ENCODE results near the gene TRIP4.
"Not testable (repeated sequence)": the region's sequence is repeated elsewhere in the genome, so short reads cannot be mapped to it uniquely, and the experiment has no call there.

Gene TRIP4

DNA sequence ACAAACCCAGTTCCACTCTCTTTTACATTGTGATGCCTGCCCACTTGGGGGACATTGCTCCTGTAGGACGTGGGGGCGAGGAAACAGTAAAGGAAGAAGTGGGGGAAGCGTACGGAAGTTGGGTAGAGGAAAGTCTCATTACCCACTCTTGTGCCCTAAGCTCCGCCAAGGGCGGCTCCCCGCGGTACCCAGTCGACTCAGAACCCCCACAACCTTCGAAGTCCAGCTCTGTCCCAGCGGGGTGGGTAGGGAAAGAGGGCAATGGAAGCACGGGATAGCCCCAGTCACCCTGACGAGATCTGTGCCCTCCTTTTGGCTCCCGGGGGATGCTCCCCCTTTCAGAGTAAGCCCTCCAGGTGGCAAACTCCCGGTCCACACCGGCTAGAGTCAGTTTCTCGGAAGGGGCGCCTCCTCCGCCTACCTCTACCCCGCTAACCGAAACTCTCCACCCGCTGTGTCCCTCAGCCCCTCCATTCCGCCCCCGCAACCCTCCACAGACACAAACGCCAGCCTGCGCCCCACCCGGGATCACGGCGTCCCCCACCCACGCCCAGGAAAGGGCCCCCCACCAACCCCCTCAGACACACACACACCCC lies 32.2 kb upstream of the TRIP4 start:
- 0 to 4% methylated on average over 4 to 10 of the region's 30 CpGs for WGBS, 2 experiments (ENCODE audit: insufficient coverage in 2 of 2)
- Histone ChIP-seq H3K4me3 (ENCODE audit: extremely low read depth, insufficient read depth, low read length, poor library complexity, severe bottlenecking) (peak overlapping the region; percentile 83), H3K36me3 (ENCODE audit: control insufficient read depth, insufficient read depth, low read length) (peaks cover 8% of the 10 kb centered on the region), H3K9me3 (ENCODE audit: control insufficient read depth, low read length) (no peaks in the 10 kb centered on the region), H3K27ac (ENCODE audit: low read depth, low read length, severe bottlenecking) (peak overlapping the region; percentile 63), H3K4me1 (ENCODE audit: control insufficient read depth, insufficient read depth, low read length, poor library complexity, severe bottlenecking) (no peaks in the 10 kb centered on the region)

DNA sequence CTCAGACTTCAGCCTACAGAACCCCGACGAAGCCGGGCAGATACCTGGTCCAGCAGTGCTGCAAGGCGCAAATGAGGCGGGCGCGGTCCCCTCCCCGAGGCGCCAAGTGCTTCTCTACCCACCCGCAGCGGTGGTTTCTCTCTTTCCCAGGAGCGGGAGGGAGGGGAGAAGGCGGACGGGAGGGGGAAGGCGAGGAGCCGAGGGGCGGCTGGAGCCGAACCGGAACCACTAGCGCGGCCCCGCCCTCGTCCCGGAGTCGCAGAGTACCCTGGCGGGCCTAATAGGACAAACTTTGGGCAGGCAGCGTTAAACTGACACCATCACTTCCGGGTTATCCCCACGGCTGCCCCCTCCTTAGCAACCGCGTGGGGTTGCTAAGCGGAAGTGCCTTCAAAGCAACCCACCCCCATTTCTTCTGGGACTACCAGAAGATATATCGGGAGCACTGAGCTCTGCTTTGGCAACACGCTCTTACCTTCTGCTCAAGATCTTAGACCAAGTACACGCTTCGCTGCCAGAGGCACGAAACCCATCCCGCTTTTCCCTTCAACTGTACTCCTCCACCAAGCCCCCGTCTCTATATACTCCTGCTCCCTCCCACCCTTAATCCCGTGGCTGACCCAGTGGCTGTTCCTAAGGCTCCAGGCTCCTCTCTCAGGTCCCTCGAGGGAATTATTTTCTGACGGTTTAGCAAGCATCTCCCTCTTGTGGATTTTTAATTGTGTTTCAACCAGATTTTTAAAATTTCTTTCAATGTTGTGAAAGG lies 31.5 kb upstream of the TRIP4 start, which contains the start of gene CSNK1G1:
TSS of gene CSNK1G1 (minus strand) at position 230 of the 766 bp plus-strand sequence. CDS start 55,674 bp downstream, outside the sequence.
- H3K4me1 ChIP-seq (ENCODE audit: control insufficient read depth, insufficient read depth, low read length, poor library complexity, severe bottlenecking): no peaks in the 10 kb centered on the region
- WGBS, 2 experiments (ENCODE audit: insufficient coverage in 2 of 2): 0 to 1% methylated on average over 18 to 26 of the region's 42 CpGs
- H3K27ac ChIP-seq (ENCODE audit: low read depth, low read length, severe bottlenecking): peak within 1 kb of the TSS; percentile 63
- H3K36me3 ChIP-seq (ENCODE audit: control insufficient read depth, insufficient read depth, low read length): peaks cover 8% of the 10 kb centered on the region
- peak within 1 kb of the TSS; percentile 83 for H3K4me3 ChIP-seq (ENCODE audit: extremely low read depth, insufficient read depth, low read length, poor library complexity, severe bottlenecking)
- no peaks in the 10 kb centered on the region for H3K9me3 ChIP-seq (ENCODE audit: control insufficient read depth, low read length)

DNA sequence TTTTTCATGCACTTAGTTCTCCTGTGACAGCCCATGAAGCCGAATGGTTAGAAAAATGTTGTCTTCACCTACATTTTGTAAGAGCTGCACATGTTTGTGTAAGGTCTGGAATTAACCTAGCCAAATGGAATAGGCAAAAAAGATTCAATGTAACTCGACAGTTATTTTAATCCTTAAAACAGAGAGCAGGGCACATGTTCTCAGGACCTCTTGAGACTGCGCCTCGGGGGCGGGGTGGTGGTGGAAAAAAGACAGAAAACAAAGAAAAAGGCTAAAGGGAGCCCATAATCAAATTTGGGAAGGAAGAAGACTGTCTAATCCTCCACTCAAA lies 31.0 kb upstream of the TRIP4 start:
- peak overlapping the region; percentile 83 for H3K4me3 ChIP-seq (ENCODE audit: extremely low read depth, insufficient read depth, low read length, poor library complexity, severe bottlenecking)
- peak overlapping the region; percentile 63 for H3K27ac ChIP-seq (ENCODE audit: low read depth, low read length, severe bottlenecking)
- no peaks in the 10 kb centered on the region for H3K4me1 ChIP-seq (ENCODE audit: control insufficient read depth, insufficient read depth, low read length, poor library complexity, severe bottlenecking)
- WGBS, 2 experiments (ENCODE audit: insufficient coverage in 2 of 2): 44 to 71% methylated on average over 2 to 4 of the region's 5 CpGs
- no peaks in the 10 kb centered on the region for H3K9me3 ChIP-seq (ENCODE audit: control insufficient read depth, low read length)
- peaks cover 9% of the 10 kb centered on the region for H3K36me3 ChIP-seq (ENCODE audit: control insufficient read depth, insufficient read depth, low read length)

DNA sequence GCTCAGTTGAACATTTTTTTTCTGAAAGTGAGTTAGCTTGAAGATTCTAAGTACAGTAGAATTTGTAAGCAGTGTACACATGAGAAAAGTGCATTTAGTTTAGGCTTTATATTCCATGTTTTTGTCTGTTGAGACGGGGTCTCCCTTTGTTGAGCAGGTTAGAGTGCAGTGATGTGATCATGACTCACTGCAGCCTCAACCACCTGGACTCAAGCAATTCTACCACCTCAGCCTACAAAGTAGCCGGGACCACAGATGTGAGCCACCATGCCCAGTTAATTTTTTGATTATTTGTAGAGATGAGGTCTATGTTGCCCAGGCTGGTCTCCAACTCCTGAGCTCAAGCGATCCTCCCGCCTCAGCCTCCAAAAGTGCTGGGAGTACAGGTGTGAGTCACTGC lies 26.4 kb upstream of the TRIP4 start:
- Histone ChIP-seq H3K4me3 (ENCODE audit: extremely low read depth, insufficient read depth, low read length, poor library complexity, severe bottlenecking) (no peak overlapping the region), H3K27ac (ENCODE audit: low read depth, low read length, severe bottlenecking) (no peak overlapping the region), H3K36me3 (ENCODE audit: control insufficient read depth, insufficient read depth, low read length) (peaks cover 18% of the 10 kb centered on the region), H3K4me1 (ENCODE audit: control insufficient read depth, insufficient read depth, low read length, poor library complexity, severe bottlenecking) (no peaks in the 10 kb centered on the region), H3K9me3 (ENCODE audit: control insufficient read depth, low read length) (no peaks in the 10 kb centered on the region)
- WGBS, 2 experiments (ENCODE audit: insufficient coverage in 2 of 2): 100% methylated on average over 2 of the region's 4 CpGs

DNA sequence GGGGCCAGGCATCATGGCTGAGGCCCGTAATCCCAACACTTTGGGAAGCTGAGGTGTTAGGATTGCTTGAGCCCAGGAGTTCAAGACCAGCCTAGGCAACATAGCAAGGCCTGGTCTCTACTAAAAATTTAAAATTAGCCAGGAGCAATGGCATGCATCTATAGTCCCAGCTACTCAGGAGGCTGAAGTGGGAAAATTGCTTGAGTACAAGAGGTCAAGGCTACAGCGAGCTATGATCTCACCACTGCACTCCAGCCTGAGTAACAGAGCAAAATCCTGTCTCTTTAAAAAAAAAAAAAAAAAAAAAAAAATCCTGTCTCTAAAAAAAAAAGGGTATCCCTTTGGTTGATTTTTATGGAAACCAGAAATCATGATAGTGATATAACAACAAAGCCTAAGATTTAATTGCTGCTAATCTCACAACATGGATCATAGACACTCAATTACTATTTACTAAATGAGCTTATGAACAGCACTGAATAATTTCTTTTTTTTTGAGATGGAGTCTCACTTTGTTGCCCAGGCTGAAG lies 18.5 kb upstream of the TRIP4 start:
- H3K9me3 ChIP-seq (ENCODE audit: control insufficient read depth, low read length): no peaks in the 10 kb centered on the region
- H3K4me1 ChIP-seq (ENCODE audit: control insufficient read depth, insufficient read depth, low read length, poor library complexity, severe bottlenecking): no peaks in the 10 kb centered on the region
- WGBS, 2 experiments (ENCODE audit: insufficient coverage in 2 of 2): 95 to 100% methylated on average over 1 to 2 of the region's 2 CpGs
- peaks cover 32% of the 10 kb centered on the region for H3K36me3 ChIP-seq (ENCODE audit: control insufficient read depth, insufficient read depth, low read length)
- no peak overlapping the region for H3K27ac ChIP-seq (ENCODE audit: low read depth, low read length, severe bottlenecking)
- no peak overlapping the region for H3K4me3 ChIP-seq (ENCODE audit: extremely low read depth, insufficient read depth, low read length, poor library complexity, severe bottlenecking)

DNA sequence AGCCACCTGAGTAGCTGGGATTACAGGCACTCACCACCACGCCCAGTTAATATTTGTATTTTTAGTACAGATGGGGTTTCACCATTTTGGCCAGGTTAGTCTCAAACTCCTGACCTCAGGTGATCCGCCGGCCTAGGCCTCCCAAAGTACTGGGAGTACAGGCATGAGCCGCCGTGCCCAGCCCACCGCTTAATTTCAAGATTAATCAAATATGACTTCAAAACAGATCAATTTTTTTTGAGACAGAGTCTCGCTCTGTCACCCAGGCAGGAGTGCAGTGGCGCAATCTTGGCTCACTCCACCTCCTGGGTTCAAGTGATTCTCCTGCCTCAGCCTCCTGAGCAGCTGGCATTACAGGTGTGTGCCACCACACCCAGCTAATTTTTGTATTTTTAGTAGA lies 16.3 kb upstream of the TRIP4 start:
- not testable (repeated sequence) for H3K9me3 ChIP-seq (ENCODE audit: control insufficient read depth, low read length); H3K4me3 ChIP-seq (ENCODE audit: extremely low read depth, insufficient read depth, low read length, poor library complexity, severe bottlenecking); H3K27ac ChIP-seq (ENCODE audit: low read depth, low read length, severe bottlenecking); H3K4me1 ChIP-seq (ENCODE audit: control insufficient read depth, insufficient read depth, low read length, poor library complexity, severe bottlenecking)
- H3K36me3 ChIP-seq (ENCODE audit: control insufficient read depth, insufficient read depth, low read length): peaks cover 52% of the 10 kb centered on the region
- WGBS, 2 experiments (ENCODE audit: insufficient coverage in 2 of 2): 90 to 97% methylated on average over 7 to 8 of the region's 8 CpGs

DNA sequence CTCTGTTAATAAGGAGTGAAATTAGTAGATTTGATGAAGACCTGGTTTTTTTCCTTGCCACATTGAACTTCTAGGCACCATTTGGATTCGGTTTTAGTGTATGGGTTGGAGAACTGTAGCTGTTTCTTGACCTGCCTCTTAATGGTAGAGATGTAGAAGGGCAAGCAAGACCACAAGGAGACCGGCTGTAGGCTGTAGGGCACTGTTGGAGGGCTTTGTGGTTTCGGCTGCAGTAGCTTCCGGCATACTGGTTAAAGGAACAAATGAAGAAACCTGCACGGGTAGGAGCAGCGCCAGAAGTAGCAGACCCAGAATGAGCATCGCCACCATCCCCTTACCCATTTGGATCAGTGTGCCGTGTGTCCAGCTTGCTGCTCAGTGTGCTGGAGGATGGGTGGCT lies 14.3 kb upstream of the TRIP4 start:
- peaks cover 54% of the 10 kb centered on the region for H3K36me3 ChIP-seq (ENCODE audit: control insufficient read depth, insufficient read depth, low read length)
- WGBS, 2 experiments (ENCODE audit: insufficient coverage in 2 of 2): 97 to 100% methylated on average over 2 to 8 of the region's 8 CpGs
- no peak overlapping the region for H3K4me3 ChIP-seq (ENCODE audit: extremely low read depth, insufficient read depth, low read length, poor library complexity, severe bottlenecking)
- H3K9me3 ChIP-seq (ENCODE audit: control insufficient read depth, low read length): no peaks in the 10 kb centered on the region
- H3K4me1 ChIP-seq (ENCODE audit: control insufficient read depth, insufficient read depth, low read length, poor library complexity, severe bottlenecking): no peaks in the 10 kb centered on the region
- H3K27ac ChIP-seq (ENCODE audit: low read depth, low read length, severe bottlenecking): no peak overlapping the region

DNA sequence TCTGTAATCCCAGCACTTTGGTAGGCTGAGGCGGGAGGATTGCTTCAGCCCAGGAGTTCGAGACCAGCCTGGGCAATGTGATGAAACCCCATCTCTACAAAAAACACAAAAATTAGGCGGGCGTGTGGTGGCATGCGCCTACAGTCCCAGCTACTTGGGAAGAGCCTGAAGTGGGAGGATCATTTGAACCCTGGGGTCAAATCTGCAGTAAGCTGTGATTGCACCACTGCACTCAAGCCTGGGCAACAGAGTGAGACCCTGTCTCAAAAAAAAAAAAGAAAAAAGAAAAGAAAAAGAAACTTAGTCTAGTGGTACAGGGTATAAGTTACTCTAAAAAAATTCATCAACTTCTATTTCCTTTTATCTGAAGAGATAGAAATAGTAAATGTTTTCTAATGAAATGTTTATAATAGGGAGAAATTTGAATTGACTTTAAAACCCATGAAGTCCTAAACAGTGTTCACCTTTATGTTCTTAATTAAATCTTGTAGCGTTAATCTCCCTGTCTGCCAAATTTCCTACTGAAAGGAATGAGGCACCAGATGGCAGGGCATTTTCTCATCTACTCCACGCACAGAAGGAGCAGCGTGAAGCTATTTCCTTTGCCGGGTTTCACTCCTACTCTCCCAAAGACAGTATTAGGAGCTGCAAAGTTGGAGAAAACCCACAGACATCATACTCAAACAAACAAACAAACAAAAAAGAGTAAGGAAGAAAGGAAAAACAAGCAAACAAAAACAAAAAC lies 8.2 kb upstream of the TRIP4 start:
- peaks cover 2% of the 10 kb centered on the region for H3K4me1 ChIP-seq (ENCODE audit: control insufficient read depth, insufficient read depth, low read length, poor library complexity, severe bottlenecking)
- 95% methylated on average over 5 to 6 of the region's 9 CpGs for WGBS, 2 experiments (ENCODE audit: insufficient coverage in 2 of 2)
- no peaks in the 10 kb centered on the region for H3K9me3 ChIP-seq (ENCODE audit: control insufficient read depth, low read length)
- H3K27ac ChIP-seq (ENCODE audit: low read depth, low read length, severe bottlenecking): peak overlapping the region; percentile 26
- peak overlapping the region; percentile 67 for H3K4me3 ChIP-seq (ENCODE audit: extremely low read depth, insufficient read depth, low read length, poor library complexity, severe bottlenecking)
- peaks cover 32% of the 10 kb centered on the region for H3K36me3 ChIP-seq (ENCODE audit: control insufficient read depth, insufficient read depth, low read length)

DNA sequence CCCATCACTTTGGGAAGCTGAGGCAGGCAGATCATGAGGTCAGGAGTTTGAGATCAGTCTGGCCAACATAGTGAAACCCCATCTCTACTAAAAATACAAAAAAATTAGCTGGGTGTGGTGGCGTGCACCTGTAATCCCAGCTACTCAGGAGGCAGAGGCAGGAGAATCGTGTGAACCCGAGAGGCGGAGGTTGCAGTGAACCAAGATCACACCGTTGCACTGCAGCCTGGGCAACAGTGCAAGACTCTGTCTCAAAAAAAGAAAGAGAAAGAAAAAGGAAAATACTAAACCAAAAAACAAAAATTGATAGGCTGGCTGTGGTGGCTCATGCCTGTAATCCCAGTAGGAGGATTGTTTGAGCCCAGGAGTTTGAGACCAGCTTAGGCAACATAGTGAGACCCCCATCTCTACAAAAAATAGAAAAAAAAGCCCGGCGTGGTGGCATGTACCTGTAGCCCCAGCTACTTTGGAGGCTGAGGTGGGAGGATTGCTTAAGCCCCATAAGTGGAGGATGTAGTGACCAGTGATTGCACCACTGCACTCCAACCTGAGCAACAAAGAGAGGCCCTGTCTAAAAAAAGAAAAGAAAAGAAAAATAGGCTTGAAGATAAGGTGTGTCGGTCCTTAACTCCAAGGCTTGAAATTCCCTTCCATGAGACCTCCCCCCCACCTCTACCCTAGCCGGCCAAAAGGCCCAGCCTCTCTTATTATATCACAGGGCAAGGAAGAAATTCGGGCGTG lies 7.3 kb upstream of the TRIP4 start:
- not testable (repeated sequence) for H3K4me1 ChIP-seq (ENCODE audit: control insufficient read depth, insufficient read depth, low read length, poor library complexity, severe bottlenecking); H3K9me3 ChIP-seq (ENCODE audit: control insufficient read depth, low read length); H3K27ac ChIP-seq (ENCODE audit: low read depth, low read length, severe bottlenecking)
- Histone ChIP-seq H3K36me3 (ENCODE audit: control insufficient read depth, insufficient read depth, low read length) (peaks cover 23% of the 10 kb centered on the region), H3K4me3 (ENCODE audit: extremely low read depth, insufficient read depth, low read length, poor library complexity, severe bottlenecking) (peak overlapping the region; percentile 67)
- WGBS, 2 experiments (ENCODE audit: insufficient coverage in 2 of 2): 50 to 67% methylated on average over 4 to 8 of the region's 11 CpGs

DNA sequence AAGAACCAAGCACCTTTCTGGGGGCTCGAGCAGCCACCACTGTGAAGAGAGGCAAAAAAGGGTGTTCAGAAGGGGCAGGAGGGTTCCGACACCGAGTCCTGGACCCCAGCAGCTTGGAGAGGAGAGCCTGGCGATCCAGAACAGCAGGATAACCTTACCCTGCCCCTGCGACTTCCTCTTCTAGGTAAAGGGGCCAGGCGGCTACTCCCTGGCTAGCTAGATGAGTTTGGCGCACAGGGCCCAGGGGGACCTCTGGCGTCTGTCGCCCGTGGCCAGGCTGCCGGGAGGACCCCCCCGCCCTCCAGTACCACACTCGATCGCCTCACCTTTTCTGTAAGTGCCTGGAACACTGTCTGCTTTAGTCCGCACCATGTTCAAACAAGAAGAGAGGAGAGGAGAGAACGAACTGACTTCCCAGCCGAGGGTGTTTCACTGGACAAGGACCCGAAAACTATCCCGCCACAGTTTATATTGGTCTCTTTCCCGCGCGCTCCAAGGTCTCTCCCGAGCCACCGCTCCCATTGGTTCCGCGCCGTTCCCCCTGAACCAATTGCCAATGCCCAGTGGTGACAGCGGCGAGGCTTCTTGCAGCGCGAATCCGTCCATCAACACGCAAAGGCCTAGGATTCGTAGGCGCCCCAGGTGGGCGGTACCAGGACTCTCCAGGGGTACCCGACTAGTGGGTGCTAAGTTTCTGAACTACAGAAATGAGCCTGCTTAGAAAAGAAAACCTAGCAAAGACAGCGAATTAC lies 6.5 kb upstream of the TRIP4 start, which contains the start of gene PCLAF:
TSS of gene PCLAF (minus strand) at position 442 of the 752 bp plus-strand sequence. CDS start at position 372, 70 bp downstream.
- Histone ChIP-seq H3K36me3 (ENCODE audit: control insufficient read depth, insufficient read depth, low read length) (peaks cover 16% of the 10 kb centered on the region), H3K27ac (ENCODE audit: low read depth, low read length, severe bottlenecking) (no peak within 1 kb of the TSS), H3K4me1 (ENCODE audit: control insufficient read depth, insufficient read depth, low read length, poor library complexity, severe bottlenecking) (peaks cover 2% of the 10 kb centered on the region), H3K4me3 (ENCODE audit: extremely low read depth, insufficient read depth, low read length, poor library complexity, severe bottlenecking) (peak within 1 kb of the TSS; percentile 67), H3K9me3 (ENCODE audit: control insufficient read depth, low read length) (no peaks in the 10 kb centered on the region)
- 1 to 2% methylated on average over 29 to 33 of the region's 38 CpGs for WGBS, 2 experiments (ENCODE audit: insufficient coverage in 2 of 2)
